ENCODE measurements around the gene ZNF224.
"Not testable (repeated sequence)": the region's sequence is repeated elsewhere in the genome, so short reads cannot be mapped to it uniquely, and the experiment has no call there.

The ZNF224 gene

DNA sequence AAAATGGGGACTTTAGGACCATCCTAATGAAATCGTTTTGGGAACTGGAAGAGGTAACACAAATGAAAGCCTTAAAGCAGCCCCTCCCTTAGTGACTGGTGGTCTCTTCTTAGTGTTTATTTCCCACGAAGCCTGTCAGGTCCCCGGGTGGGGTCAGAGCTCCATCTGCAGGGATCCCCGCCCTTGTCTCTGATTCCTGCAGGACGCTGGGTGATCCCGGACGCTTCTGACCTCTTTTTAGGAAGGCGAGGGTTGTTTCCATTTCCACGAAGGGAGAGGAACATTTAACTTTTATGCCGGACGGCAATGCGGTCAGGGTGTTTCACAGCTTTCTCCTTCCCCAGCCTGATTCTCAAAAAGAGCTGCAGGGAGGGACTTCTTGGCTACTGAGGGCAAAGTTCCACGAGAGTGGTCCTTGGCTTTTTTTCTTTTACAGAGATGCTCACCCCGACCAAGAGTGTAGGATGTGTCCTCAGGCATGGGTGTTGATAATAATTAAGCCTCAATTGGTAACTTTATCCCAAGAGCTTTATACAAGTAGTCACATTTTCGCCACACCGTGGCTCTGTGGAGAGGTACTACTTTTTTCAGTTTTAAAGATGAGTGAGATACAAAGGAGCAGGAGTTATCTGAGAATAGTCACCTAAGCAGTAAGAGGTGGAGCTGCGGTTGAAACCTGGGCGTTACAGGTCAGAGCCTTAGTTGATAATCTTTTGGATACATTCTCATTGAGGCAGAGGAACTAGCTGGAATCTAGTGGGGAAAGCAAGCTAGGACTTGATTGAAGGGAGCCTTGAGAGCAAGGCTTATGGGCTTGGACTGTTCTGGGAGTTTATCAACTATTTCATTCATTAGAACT, 21.4 kb upstream of the ZNF224 start:
- H3K27ac ChIP-seq (ENCODE audit: low read depth, low read length): no peak overlapping the region
- peak overlapping the region; percentile 42 for H3K9ac ChIP-seq (ENCODE audit: low read depth, low read length)
- H3K27me3 ChIP-seq (ENCODE audit: insufficient read depth, low read length): peaks cover 14% of the 10 kb centered on the region
- 45% methylated on average over 18 of the region's 18 CpGs for WGBS
- peaks cover 5% of the 10 kb centered on the region; the same call in 1 of the 2 replicates for H3K36me3 ChIP-seq (ENCODE audit: insufficient read depth, low read length)
- 0 out of 2 replicates have a peak, but pooled peaks cover 4% of the 10 kb centered on the region for H3K9me3 ChIP-seq (ENCODE audit: insufficient read depth, low read depth, low read length)
- peak overlapping the region; percentile 83 for H3K4me3 ChIP-seq (ENCODE audit: low read length)
- H3K4me1 ChIP-seq (ENCODE audit: insufficient read depth, low read length): no peaks in the 10 kb centered on the region

- Histone ChIP-seq H3K4me1 (ENCODE audit: insufficient read depth, low read length) (no peaks in the 10 kb centered on the region), H3K9me3 (ENCODE audit: insufficient read depth, low read depth, low read length) (no peaks in the 10 kb centered on the region), H3K4me3 (ENCODE audit: low read length) (no peak overlapping the region), H3K9ac (ENCODE audit: low read depth, low read length) (no peak overlapping the region), H3K36me3 (ENCODE audit: insufficient read depth, low read length) (peaks cover 11% of the 10 kb centered on the region; the same call in 1 of the 2 replicates), H3K27ac (ENCODE audit: low read depth, low read length) (no peak overlapping the region), H3K27me3 (ENCODE audit: insufficient read depth, low read length) (peaks cover 14% of the 10 kb centered on the region)
- WGBS: 82% methylated on average over 1 of the region's 2 CpGs
These were observed 17.8 kb upstream of the ZNF224 start for GRCh38 chr19:44076325-44076724.

- Histone ChIP-seq H3K4me3 (ENCODE audit: low read length) (no peak overlapping the region), H3K27ac (ENCODE audit: low read depth, low read length) (no peak overlapping the region), H3K36me3 (ENCODE audit: insufficient read depth, low read length) (peaks cover 8% of the 10 kb centered on the region), H3K9me3 (ENCODE audit: insufficient read depth, low read depth, low read length) (no peaks in the 10 kb centered on the region), H3K4me1 (ENCODE audit: insufficient read depth, low read length) (peaks cover 4% of the 10 kb centered on the region; the same call in 1 of the 2 replicates), H3K27me3 (ENCODE audit: insufficient read depth, low read length) (no peaks in the 10 kb centered on the region), H3K9ac (ENCODE audit: low read depth, low read length) (no peak overlapping the region)
- 76% methylated on average over 2 of the region's 4 CpGs for WGBS
These were observed 2.1 kb upstream of the ZNF224 start for GRCh38 chr19:44092108-44092507.

DNA sequence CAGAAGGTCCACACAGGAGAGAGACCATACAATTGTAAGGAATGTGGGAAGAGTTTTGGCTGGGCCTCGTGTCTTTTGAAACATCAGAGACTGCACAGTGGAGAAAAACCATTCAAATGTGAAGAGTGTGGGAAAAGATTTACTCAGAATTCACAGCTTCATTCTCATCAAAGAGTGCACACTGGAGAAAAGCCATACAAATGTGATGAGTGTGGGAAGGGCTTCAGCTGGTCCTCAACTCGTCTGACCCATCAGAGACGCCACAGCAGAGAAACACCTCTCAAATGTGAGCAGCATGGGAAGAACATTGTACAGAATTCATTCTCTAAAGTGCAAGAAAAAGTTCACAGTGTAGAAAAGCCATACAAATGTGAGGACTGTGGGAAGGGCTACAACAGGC, 13.6 kb downstream of the ZNF224 start:
- Histone ChIP-seq H3K9me3 (ENCODE audit: insufficient read depth, low read depth, low read length) (peaks cover 46% of the 10 kb centered on the region), H3K27me3 (ENCODE audit: insufficient read depth, low read length) (no peaks in the 10 kb centered on the region), H3K9ac (ENCODE audit: low read depth, low read length) (no peak overlapping the region), H3K4me3 (ENCODE audit: low read length) (no peak overlapping the region), H3K36me3 (ENCODE audit: insufficient read depth, low read length) (peaks cover 68% of the 10 kb centered on the region), H3K27ac (ENCODE audit: low read depth, low read length) (no peak overlapping the region), H3K4me1 (ENCODE audit: insufficient read depth, low read length) (no peaks in the 10 kb centered on the region)
- WGBS: 97% methylated on average over 3 of the region's 3 CpGs

- H3K9ac ChIP-seq (ENCODE audit: low read depth, low read length): no peak overlapping the region
- peaks cover 45% of the 10 kb centered on the region for H3K9me3 ChIP-seq (ENCODE audit: insufficient read depth, low read depth, low read length)
- H3K27me3 ChIP-seq (ENCODE audit: insufficient read depth, low read length): no peaks in the 10 kb centered on the region
- H3K27ac ChIP-seq (ENCODE audit: low read depth, low read length): no peak overlapping the region
- no peak overlapping the region for H3K4me3 ChIP-seq (ENCODE audit: low read length)
- H3K4me1 ChIP-seq (ENCODE audit: insufficient read depth, low read length): no peaks in the 10 kb centered on the region
- H3K36me3 ChIP-seq (ENCODE audit: insufficient read depth, low read length): peaks cover 52% of the 10 kb centered on the region
These were observed 15.3 kb downstream of the ZNF224 start for GRCh38 chr19:44109458-44109857.

- 17% methylated on average over 17 of the region's 17 CpGs for WGBS
- H3K4me3 ChIP-seq (ENCODE audit: low read length): peak overlapping the region; percentile 81
- peak overlapping the region; percentile 94 for H3K9ac ChIP-seq (ENCODE audit: low read depth, low read length)
- H3K27me3 ChIP-seq (ENCODE audit: insufficient read depth, low read length): no peaks in the 10 kb centered on the region
- H3K9me3 ChIP-seq (ENCODE audit: insufficient read depth, low read depth, low read length): peaks cover 30% of the 10 kb centered on the region
- H3K27ac ChIP-seq (ENCODE audit: low read depth, low read length): peak overlapping the region; percentile 87
- peaks cover 39% of the 10 kb centered on the region for H3K36me3 ChIP-seq (ENCODE audit: insufficient read depth, low read length)
- no peaks in the 10 kb centered on the region for H3K4me1 ChIP-seq (ENCODE audit: insufficient read depth, low read length)
These were observed 17.8 kb downstream of the ZNF224 start for GRCh38 chr19:44111910-44112463.

GRCh38 chr19:44112802-44113137, 18.6 kb downstream of the ZNF224 start:
- Histone ChIP-seq H3K27me3 (ENCODE audit: insufficient read depth, low read length) (no peaks in the 10 kb centered on the region), H3K27ac (ENCODE audit: low read depth, low read length) (peak overlapping the region; percentile 87)
- WGBS: 0% methylated on average over 11 of the region's 11 CpGs

DNA sequence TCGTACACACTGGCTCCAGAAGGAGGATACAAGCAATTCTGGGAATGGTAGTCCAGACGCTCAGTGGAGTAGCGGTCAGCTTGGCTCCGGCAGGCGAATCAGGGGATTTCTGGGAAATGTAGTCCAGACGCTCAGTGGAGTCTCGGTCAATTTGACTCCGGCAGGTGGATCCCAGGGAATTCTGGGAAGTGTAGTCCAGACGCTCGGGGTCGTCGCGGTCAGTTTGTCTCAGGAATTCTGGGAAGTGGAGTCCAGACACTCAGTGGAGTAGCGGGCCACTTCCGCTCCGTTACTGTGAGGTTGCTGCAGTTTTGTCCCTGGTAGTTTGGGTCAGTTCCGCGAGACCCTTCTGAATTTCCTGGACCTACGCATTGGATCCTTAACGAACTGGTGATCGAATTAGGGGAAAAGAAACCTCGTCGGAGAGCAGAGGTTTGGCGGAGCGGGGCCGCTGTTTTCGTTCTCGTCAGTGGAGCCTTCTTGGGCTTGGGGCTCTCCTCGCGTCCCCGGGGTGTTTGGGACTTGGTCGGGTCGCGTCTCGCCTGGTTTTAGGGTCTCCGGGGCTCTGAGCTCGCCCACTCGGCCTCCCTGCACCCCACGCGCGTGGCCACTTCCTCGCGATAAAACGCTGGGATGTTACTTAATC, 19.1 kb downstream of the ZNF224 start, which contains the start of gene ZNF225:
ZNF225 (plus strand) TSS at position 262 of the 646 bp plus-strand sequence. CDS start 2,429 bp downstream, outside the sequence.
- WGBS: under 1% methylated on average over 44 of the region's 44 CpGs
- H3K4me1 ChIP-seq (ENCODE audit: insufficient read depth, low read length): no peaks in the 10 kb centered on the region
- H3K4me3 ChIP-seq (ENCODE audit: low read length): peak within 1 kb of the TSS; percentile 81
- peaks cover 36% of the 10 kb centered on the region for H3K36me3 ChIP-seq (ENCODE audit: insufficient read depth, low read length)
- peak within 1 kb of the TSS; percentile 94 for H3K9ac ChIP-seq (ENCODE audit: low read depth, low read length)
- peaks cover 17% of the 10 kb centered on the region; the same call in 1 of the 2 replicates for H3K9me3 ChIP-seq (ENCODE audit: insufficient read depth, low read depth, low read length)
- peak within 1 kb of the TSS; percentile 87 for H3K27ac ChIP-seq (ENCODE audit: low read depth, low read length)
- no peaks in the 10 kb centered on the region for H3K27me3 ChIP-seq (ENCODE audit: insufficient read depth, low read length)

More at GRCh38 chr19:44112802-44113137, 18.6 kb downstream of the ZNF224 start:
- Histone ChIP-seq H3K9ac (ENCODE audit: low read depth, low read length) (peak overlapping the region; percentile 94), H3K4me3 (ENCODE audit: low read length) (peak overlapping the region; percentile 81), H3K9me3 (ENCODE audit: insufficient read depth, low read depth, low read length) (peaks cover 22% of the 10 kb centered on the region), H3K36me3 (ENCODE audit: insufficient read depth, low read length) (peaks cover 36% of the 10 kb centered on the region), H3K4me1 (ENCODE audit: insufficient read depth, low read length) (no peaks in the 10 kb centered on the region)

DNA sequence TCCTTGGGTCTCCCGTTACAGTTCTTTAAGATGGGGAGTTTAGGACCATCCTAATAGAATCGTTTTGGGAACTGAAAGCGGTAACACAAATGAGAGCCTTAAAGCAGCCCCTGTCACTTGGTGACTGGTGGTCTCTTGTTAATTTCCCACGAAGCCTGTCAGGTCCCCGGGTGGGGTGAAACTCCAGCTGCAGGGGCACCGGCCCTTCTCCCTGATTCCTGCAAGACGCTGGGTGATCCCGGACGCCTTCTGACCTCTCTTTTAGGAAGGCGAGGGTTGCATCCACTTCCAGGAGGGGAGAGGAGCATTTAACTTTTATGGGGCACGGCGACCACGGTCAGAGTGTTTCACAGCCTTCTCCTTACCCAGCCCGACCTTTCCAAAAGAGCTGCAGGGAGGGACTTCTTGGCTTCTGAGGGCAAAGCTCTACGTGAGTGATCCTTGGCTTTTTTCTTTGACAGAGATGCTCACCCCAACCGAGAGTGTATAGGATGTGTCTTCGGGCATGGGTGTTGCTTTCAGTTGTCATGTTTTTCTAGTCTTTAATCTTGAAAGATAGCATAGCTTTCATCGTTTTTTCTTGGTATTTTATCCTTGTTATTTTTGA, 19.7 kb downstream of the ZNF224 start:
- H3K4me3 ChIP-seq (ENCODE audit: low read length): peak overlapping the region; percentile 81
- peaks cover 12% of the 10 kb centered on the region; the same call in 1 of the 2 replicates for H3K9me3 ChIP-seq (ENCODE audit: insufficient read depth, low read depth, low read length)
- peak overlapping the region; percentile 76 for H3K9ac ChIP-seq (ENCODE audit: low read depth, low read length)
- no peaks in the 10 kb centered on the region for H3K4me1 ChIP-seq (ENCODE audit: insufficient read depth, low read length)
- WGBS: 10% methylated on average over 18 of the region's 18 CpGs
- peaks cover 33% of the 10 kb centered on the region for H3K36me3 ChIP-seq (ENCODE audit: insufficient read depth, low read length)
- no peaks in the 10 kb centered on the region for H3K27me3 ChIP-seq (ENCODE audit: insufficient read depth, low read length)
- H3K27ac ChIP-seq (ENCODE audit: low read depth, low read length): no peak overlapping the region

- not testable (repeated sequence) for H3K4me3 ChIP-seq (ENCODE audit: low read length); H3K27me3 ChIP-seq (ENCODE audit: insufficient read depth, low read length); H3K9ac ChIP-seq (ENCODE audit: low read depth, low read length); H3K27ac ChIP-seq (ENCODE audit: low read depth, low read length); H3K9me3 ChIP-seq (ENCODE audit: insufficient read depth, low read depth, low read length); H3K4me1 ChIP-seq (ENCODE audit: insufficient read depth, low read length)
- H3K36me3 ChIP-seq (ENCODE audit: insufficient read depth, low read length): peaks cover 48% of the 10 kb centered on the region
- WGBS: 93% methylated on average over 4 of the region's 4 CpGs
These were observed 27.0 kb downstream of the ZNF224 start for GRCh38 chr19:44121162-44121561.

GRCh38 chr19:44131955-44132354, 37.8 kb downstream of the ZNF224 start:
- Histone ChIP-seq H3K27me3 (ENCODE audit: insufficient read depth, low read length) (no peaks in the 10 kb centered on the region), H3K9ac (ENCODE audit: low read depth, low read length) (no peak overlapping the region), H3K36me3 (ENCODE audit: insufficient read depth, low read length) (peaks cover 46% of the 10 kb centered on the region), H3K9me3 (ENCODE audit: insufficient read depth, low read depth, low read length) (peaks cover 20% of the 10 kb centered on the region), H3K4me3 (ENCODE audit: low read length) (no peak overlapping the region), H3K27ac (ENCODE audit: low read depth, low read length) (no peak overlapping the region), H3K4me1 (ENCODE audit: insufficient read depth, low read length) (no peaks in the 10 kb centered on the region)
- WGBS: 89% methylated on average over 4 of the region's 5 CpGs

Measured in HUES64 (cell line).